NCI-H146 treated with DMSO at 0.1 percent for 48 hours (cell line): ENCODE measurements around the gene MSH3.
"Not testable (repeated sequence)": the region's sequence is repeated elsewhere in the genome, so short reads cannot be mapped to it uniquely, and the experiment has no call there.

Experiments
- DNase-seq: peaks from one replicate; lab custom pipeline; 2025; ENCODE audit not compliant: unreplicated experiment; lab: John Stamatoyannopoulos, UW

Gene MSH3

GRCh38 chr5:80789319-80790016 is 135.0 kb downstream of the MSH3 start:
- not testable (repeated sequence) for DNase-seq

- DNase-seq, result no peak
Observed at GRCh38 chr5:80790698-80791097, 136.2 kb downstream of the MSH3 start.

DNA sequence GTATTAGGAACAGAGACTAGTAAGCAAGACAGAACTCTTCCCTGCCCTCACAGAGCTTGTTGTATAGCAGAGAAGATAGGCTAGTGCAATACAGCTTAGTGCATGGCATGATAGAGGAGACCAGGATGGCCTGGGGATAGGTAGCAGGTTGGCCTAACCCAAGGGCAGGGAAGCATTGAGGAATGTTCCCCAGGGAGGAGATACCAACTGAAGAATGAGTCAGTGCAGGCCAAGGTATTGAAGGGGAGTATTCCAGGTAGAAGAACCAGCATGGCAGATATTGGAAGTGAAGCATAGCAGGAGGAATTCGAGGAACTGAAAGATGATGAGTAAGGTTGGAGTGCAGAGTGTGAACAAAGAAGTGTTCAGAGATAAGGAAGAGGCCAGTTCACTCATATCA is 138.9 kb downstream of the MSH3 start:
- DNase-seq, result no peak

DNA sequence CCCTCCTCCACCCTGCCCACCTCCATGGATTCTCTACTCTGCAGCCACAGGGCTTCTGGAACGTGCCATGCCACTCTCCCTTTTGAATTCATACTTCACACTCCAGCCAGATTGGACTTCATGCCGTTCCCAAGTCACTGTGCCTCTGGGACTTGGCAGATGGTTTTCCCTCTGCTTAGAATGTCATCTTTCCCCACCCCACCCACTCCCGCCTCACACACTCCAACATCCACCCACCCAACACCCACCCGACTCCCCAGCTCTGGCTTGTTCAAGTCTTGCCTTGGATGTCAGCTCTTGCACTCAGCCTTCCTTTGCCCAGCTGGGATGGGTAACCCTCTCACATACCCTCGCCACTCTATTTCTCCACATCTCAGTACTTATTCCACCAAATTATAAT is 142.4 kb downstream of the MSH3 start:
- DNase-seq, result no peak

DNA sequence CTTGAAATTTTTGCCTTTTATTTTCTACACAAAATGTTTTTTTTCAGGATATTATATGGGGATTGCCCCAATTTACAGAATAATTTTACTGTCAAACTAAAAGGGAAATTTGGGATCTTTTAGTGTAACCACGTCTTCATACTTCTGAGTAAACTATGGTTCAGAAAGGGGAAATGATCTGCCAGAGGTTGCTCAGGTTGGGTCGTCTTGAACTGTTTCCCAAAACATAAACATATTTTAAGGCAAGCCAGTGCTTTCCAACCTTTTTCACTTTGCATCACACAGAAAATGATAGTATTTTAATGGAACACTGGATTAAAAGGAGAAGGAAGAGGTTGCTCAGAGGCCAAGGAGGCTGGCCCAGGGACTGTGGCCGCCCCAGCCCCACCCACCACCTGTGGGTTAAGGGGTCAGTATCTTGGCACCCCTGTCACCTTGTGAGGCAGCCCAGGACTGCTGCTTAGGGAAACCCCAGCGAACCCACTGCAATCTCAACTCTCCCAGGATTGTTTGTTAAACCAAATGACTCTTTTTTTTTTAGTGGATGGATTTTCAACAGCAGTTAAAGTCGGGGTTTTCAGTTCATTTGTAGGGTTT is 143.1 kb downstream of the MSH3 start:
- no peak for DNase-seq

DNA sequence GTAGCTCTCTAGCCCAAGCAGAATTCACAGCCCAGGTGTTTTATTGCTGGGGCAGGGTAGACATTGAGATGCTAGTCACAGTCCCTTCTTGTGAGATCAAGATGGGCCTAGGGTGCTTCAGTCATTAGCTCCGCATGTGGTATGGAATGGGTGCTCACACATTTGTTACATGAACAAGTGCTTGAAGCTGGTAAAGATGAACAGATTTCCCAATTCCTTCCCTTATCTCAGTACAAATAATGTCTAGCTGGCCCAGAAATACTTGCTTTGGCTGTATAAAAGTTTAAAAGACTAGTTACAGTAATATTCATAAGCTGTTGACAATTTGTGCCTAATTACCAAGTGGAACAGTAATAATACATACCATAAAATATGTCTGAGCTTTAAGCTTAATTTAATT is 143.7 kb downstream of the MSH3 start:
- DNase-seq, result no peak

- peak; percentile 21 for DNase-seq
Observed at GRCh38 chr5:80798633-80799032, 144.2 kb downstream of the MSH3 start.

GRCh38 chr5:80799041-80799440 is 144.6 kb downstream of the MSH3 start:
- no peak for DNase-seq

DNA sequence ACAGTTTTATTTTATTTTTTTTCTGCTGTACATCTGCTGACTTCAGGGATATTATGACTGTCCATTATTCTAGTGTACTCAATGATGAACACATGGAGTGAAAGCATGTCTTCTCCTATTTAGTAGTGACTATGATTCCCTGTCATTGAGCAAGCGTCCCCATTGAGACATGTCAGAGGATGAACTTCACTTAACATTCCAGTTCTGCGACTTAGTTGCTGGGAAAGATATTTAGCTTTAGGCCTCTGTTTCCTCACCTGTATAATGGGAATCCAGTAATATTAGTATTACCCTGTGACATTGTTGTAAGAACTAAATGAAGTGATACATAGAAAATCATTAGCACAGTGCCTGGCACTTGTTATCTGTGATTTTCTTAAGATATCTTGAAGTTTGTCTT is 145.1 kb downstream of the MSH3 start:
- DNase-seq, result no peak

- no peak for DNase-seq
Observed at GRCh38 chr5:80804332-80804731, 149.9 kb downstream of the MSH3 start.

DNA sequence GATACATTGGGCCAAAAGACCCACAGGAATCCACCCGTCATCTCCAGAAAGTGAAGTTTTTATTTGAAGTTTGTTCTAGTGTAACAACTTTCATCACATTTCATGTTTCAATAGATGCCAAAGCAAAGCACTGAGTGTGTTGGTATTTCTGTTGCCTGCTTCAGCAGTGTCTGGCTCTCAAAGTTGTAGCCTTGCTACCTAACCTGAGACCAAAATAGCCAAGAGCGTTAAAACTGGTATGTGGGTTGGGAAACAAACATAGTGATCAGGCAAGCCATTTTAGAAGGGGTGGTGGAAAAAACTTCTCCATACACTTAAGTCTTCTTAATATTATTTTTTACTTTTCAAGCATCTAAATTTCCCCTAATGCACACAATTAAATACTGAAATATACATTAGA is 150.6 kb downstream of the MSH3 start:
- no peak for DNase-seq

DNA sequence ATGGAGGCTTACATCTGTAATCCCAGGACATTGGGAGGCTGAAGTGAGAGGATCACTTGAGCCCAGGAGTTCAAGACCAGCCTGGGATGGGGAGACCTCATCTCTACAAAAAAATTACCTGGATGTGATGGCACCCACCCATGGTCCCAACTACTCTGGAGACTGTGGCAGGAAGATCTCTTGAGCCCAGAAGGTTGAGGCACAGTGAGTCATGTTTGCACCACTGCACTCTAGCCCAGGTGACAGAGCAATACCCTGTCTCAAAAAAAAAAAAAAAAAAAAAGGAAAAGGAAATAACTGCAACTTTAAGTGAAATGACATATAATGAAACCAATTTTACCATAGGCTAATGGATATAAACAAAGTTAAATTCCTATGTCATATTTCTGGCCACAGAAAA is 152.5 kb downstream of the MSH3 start:
- no peak for DNase-seq

- DNase-seq, result no peak
Observed at GRCh38 chr5:80809451-80809850, 155.0 kb downstream of the MSH3 start.

DNA sequence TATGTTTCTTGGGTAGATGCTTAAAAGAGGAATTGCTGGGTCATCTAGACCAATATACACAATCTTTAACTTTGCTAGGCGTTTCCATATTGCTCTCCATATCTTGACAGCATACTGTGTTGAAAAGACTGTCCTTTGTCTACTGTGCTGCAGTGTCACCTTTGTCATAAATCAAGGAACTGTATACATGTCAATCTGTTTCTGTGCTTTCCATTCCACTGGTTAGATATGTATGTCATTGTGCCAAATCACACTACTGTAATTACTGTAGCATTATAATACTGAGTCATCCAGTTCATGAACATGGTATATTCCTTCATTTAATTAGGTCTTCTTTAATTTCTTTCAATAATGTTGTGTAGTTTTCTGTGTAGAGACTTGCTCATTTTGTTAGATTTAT is 156.0 kb downstream of the MSH3 start:
- DNase-seq, result no peak

DNA sequence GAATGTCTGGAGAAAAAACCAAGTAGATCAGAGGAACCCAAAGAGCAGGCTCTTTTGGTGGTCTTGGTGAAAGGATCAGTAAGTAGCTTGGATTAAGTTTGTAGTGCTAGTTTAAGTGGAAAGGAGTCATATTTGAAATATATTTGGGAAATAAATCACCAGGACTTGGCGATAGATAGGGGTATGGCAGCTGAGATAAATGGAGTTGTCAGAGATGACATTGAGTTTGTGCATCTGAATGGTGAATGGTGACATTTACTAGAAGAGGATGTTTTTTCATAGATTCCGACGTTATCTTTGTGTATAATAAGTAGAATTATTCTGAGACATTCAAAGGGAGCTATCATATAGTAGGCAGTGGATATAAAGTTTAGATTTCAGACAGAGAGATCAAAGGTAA is 162.1 kb downstream of the MSH3 start:
- DNase-seq, result no peak

- DNase-seq, result no peak
Observed at GRCh38 chr5:80820685-80821084, 166.2 kb downstream of the MSH3 start.

DNA sequence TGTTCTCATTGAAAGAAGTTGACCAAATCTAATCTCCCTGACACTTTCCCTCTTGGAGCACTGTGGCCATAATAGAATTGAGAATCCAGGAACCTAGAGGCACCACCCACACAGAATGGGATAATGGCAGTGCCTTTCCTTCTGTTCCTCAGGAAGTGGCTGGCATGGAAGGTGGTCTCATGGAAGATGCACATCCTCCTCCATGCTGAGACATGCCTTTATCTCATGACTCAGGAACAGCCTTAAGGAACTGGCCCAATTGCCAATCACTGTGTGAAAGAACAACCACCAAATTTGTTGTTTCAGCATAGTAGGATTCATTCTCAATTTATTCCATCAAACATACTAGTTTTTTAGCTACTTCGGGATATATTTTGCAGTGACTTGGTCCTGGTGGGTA is 168.2 kb downstream of the MSH3 start:
- DNase-seq, result no peak

DNA sequence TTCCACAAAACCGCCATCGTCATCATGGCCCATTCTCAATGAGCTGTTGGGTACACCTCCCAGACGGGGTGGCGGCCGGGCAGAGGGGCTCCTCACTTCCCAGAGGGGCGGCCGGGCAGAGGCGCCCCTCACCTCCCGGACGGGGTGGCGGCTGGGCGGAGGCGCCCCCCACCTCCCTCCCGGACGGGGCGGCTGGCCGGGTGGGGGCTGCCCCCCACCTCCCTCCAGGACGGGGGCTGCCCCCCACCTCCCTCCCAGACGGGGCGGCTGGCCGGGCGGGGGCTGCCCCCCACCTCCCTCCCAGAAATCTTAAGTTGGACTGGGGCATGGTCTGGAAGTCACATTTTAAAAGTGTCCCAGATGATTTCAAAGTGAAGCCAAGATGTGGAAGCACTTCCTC is 169.7 kb downstream of the MSH3 start:
- not testable (repeated sequence) for DNase-seq

GRCh38 chr5:80825786-80826460 is 171.5 kb downstream of the MSH3 start:
- no peak for DNase-seq

DNA sequence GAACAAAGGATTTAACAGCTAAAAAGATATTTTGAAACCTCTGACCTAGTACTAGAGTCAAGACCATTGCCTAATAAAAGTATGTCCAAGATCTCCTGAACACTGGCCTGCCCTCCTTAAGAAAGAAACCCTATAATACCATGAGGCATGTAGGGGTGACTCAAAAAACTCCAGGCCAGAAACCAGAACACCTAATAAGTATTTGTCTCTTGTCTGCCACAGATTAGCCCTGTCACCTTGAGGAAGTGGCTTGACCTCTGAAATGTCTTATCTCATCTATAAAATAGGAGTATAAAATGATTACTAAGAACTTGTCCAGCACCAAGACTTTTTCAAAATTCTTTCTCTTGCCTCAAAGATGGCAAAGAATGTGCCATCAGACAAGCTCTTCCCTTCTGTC is 180.3 kb downstream of the MSH3 start:
- DNase-seq, result no peak

DNA sequence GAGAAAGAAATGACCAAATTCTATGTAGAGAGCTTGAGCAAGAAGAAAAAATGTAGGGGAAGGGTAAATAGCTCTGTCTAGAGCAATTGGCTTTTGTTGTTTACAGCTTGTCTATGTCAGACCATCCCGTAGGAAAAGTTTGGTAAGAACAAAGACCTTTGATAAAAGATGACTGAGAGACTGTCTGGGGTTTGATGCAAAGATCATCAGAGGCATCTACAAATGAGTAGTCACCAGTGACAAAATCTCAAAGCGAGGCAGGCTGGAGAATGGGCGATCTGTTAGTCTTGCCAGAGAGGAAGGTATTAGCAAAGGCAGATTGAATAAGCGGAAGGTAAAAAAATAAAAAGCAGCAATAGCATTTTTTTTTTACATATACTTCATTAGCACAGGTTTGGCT is 180.7 kb downstream of the MSH3 start:
- DNase-seq, result no peak

DNA sequence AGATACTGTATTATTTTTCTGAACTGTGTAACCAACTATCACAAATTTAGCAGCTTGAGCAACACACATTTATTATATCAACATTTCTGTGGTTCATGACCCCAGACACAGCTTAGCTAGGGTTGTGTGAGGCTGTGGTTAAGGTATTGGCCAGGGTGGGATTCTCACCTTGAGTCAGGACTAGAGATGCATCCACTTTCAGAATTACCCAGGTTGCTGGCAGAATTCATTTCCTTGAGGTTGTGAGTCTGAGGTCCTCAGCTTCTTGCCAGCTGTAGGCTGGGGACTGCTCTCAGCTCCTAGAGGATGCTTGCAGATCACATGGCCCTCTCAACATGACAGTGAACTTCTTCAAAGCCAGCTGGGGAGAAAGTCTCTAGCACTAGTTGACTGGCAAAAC is 183.2 kb downstream of the MSH3 start:
- DNase-seq, result no peak
